ENCODE data around the gene CASTOR2. TPM values are rescaled to one million over a fixed set of nuclear protein-coding genes. Genes with fewer than 3 reads are reported as not detected.
"Not testable (repeated sequence)": the region's sequence is repeated elsewhere in the genome, so short reads cannot be mapped to it uniquely, and the experiment has no call there.

Gene CASTOR2
- total RNA-seq, 1 donor from 2014 or later = 9.6 TPM

- H3K36me3 Mint-ChIP-seq (ENCODE audit: low read depth); H3K4me3 Mint-ChIP-seq (ENCODE audit: unreplicated experiment); H3K27me3 Mint-ChIP-seq (ENCODE audit: low read depth); H3K9me3 Mint-ChIP-seq (ENCODE audit: low read depth); H3K27ac Mint-ChIP-seq (ENCODE audit: unreplicated experiment); DNase-seq (ENCODE audit: low spot score); H3K4me1 Mint-ChIP-seq (ENCODE audit: low read depth): not testable (repeated sequence)
Measured at GRCh38 chr7:74966208-74966854, 1.8 kb downstream of the CASTOR2 start.

DNA sequence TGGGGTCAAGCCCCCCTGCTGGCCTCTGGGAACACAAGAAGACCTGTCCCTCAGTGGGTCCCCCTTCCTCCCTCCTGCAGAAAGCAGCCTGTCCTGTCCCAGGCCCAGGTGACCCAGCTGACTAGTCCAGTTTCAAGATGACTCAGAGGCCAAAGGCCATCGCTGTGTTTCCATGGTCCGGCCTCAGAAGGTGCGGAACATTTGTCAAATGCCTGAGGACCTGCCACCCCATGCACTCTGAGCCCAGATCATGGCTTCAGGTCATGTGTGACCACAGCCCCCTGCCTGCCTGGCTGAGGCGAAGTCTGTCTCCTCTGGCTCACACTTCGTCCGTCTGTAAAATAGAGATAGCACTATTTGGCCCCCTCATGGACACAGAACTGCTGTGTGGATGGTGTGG is 2.4 kb downstream of the CASTOR2 start:
- not testable (repeated sequence) for H3K36me3 Mint-ChIP-seq (ENCODE audit: low read depth); H3K4me3 Mint-ChIP-seq (ENCODE audit: unreplicated experiment); H3K4me1 Mint-ChIP-seq (ENCODE audit: low read depth); H3K27me3 Mint-ChIP-seq (ENCODE audit: low read depth); H3K9me3 Mint-ChIP-seq (ENCODE audit: low read depth); H3K27ac Mint-ChIP-seq (ENCODE audit: unreplicated experiment); DNase-seq (ENCODE audit: low spot score)

DNA sequence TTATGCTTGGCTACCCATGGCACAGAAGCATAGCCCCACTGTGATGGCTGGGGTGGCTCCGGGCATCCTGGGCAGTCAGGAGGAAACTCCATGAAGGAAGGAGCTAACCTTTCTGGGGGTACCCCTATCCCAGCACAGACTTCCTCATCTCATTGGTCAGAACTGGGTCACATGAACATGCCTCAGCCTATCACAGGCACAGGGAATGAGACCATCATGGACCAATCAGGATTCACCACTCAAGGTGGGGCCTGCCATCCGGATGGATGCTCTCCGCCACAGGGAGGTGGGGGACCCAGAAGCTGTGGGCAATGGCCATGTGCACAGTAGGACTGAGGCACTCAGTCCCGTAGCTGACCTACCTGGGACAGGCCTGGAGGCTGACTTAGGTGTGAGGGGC is 6.9 kb downstream of the CASTOR2 start:
- not testable (repeated sequence) for H3K27me3 Mint-ChIP-seq (ENCODE audit: low read depth); DNase-seq (ENCODE audit: low spot score); H3K9me3 Mint-ChIP-seq (ENCODE audit: low read depth); H3K4me3 Mint-ChIP-seq (ENCODE audit: unreplicated experiment); H3K27ac Mint-ChIP-seq (ENCODE audit: unreplicated experiment); H3K4me1 Mint-ChIP-seq (ENCODE audit: low read depth); H3K36me3 Mint-ChIP-seq (ENCODE audit: low read depth)

GRCh38 chr7:74972377-74972776 is 7.9 kb downstream of the CASTOR2 start:
- not testable (repeated sequence) for H3K27me3 Mint-ChIP-seq (ENCODE audit: low read depth); H3K4me1 Mint-ChIP-seq (ENCODE audit: low read depth); H3K9me3 Mint-ChIP-seq (ENCODE audit: low read depth); H3K4me3 Mint-ChIP-seq (ENCODE audit: unreplicated experiment); DNase-seq (ENCODE audit: low spot score); H3K36me3 Mint-ChIP-seq (ENCODE audit: low read depth); H3K27ac Mint-ChIP-seq (ENCODE audit: unreplicated experiment)

DNA sequence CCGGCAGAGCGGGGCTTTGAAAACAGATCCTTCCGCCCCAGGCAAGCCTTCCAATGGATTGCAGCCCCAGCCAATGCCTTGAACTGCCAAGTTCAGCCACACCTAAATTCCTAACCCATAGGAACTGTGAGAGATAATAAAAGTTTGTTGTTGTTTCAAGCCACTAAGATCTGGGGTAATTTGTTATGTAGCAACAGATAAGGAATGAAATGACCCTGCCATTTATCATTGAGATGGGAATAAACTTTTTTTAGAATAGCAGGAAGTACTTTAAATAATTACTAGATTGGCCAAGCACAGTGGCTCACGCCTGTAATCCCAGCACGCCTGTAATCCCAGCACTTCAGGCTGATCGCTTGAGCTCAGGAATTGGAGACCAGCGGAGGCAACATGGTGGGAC is 11.5 kb downstream of the CASTOR2 start:
- not testable (repeated sequence) for H3K27ac Mint-ChIP-seq (ENCODE audit: unreplicated experiment)

GRCh38 chr7:74977523-74977922 is 13.0 kb downstream of the CASTOR2 start:
- H3K36me3 Mint-ChIP-seq (ENCODE audit: low read depth); H3K27me3 Mint-ChIP-seq (ENCODE audit: low read depth); H3K4me1 Mint-ChIP-seq (ENCODE audit: low read depth); DNase-seq (ENCODE audit: low spot score); H3K4me3 Mint-ChIP-seq (ENCODE audit: unreplicated experiment); H3K9me3 Mint-ChIP-seq (ENCODE audit: low read depth); H3K27ac Mint-ChIP-seq (ENCODE audit: unreplicated experiment): not testable (repeated sequence)

More for the DNA sequence above, 11.5 kb downstream of the CASTOR2 start:
- DNase-seq (ENCODE audit: low spot score) = peak; percentile 15
- H3K27me3 Mint-ChIP-seq (ENCODE audit: low read depth); H3K4me3 Mint-ChIP-seq (ENCODE audit: unreplicated experiment); H3K9me3 Mint-ChIP-seq (ENCODE audit: low read depth); H3K36me3 Mint-ChIP-seq (ENCODE audit: low read depth); H3K4me1 Mint-ChIP-seq (ENCODE audit: low read depth): not testable (repeated sequence)

- not testable (repeated sequence) for DNase-seq (ENCODE audit: low spot score); H3K4me3 Mint-ChIP-seq (ENCODE audit: unreplicated experiment); H3K9me3 Mint-ChIP-seq (ENCODE audit: low read depth); H3K27ac Mint-ChIP-seq (ENCODE audit: unreplicated experiment); H3K36me3 Mint-ChIP-seq (ENCODE audit: low read depth); H3K4me1 Mint-ChIP-seq (ENCODE audit: low read depth)
- H3K27me3 Mint-ChIP-seq (ENCODE audit: low read depth) = peaks cover 36% of the 10 kb centered on the region
Measured at GRCh38 chr7:74988436-74988835, 23.9 kb downstream of the CASTOR2 start.

- Mint-ChIP-seq H3K4me1 (ENCODE audit: low read depth) (peaks cover 32% of the 10 kb centered on the region), H3K27ac (ENCODE audit: unreplicated experiment) (no peak overlapping the region), H3K4me3 (ENCODE audit: unreplicated experiment) (no peak overlapping the region), H3K36me3 (ENCODE audit: low read depth) (peaks cover 4% of the 10 kb centered on the region), H3K9me3 (ENCODE audit: low read depth) (no peaks in the 10 kb centered on the region), H3K27me3 (ENCODE audit: low read depth) (peaks cover 48% of the 10 kb centered on the region)
- no peak for DNase-seq (ENCODE audit: low spot score)
- TF ChIP-seq, protein P1, sequence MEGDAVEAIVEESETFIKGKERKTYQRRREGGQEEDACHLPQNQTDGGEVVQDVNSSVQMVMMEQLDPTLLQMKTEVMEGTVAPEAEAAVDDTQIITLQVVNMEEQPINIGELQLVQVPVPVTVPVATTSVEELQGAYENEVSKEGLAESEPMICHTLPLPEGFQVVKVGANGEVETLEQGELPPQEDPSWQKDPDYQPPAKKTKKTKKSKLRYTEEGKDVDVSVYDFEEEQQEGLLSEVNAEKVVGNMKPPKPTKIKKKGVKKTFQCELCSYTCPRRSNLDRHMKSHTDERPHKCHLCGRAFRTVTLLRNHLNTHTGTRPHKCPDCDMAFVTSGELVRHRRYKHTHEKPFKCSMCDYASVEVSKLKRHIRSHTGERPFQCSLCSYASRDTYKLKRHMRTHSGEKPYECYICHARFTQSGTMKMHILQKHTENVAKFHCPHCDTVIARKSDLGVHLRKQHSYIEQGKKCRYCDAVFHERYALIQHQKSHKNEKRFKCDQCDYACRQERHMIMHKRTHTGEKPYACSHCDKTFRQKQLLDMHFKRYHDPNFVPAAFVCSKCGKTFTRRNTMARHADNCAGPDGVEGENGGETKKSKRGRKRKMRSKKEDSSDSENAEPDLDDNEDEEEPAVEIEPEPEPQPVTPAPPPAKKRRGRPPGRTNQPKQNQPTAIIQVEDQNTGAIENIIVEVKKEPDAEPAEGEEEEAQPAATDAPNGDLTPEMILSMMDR (IDR thresholded peaks at IDR 0.05) = no peak
Measured at GRCh38 chr7:74993121-74993520, 28.6 kb downstream of the CASTOR2 start.

DNA sequence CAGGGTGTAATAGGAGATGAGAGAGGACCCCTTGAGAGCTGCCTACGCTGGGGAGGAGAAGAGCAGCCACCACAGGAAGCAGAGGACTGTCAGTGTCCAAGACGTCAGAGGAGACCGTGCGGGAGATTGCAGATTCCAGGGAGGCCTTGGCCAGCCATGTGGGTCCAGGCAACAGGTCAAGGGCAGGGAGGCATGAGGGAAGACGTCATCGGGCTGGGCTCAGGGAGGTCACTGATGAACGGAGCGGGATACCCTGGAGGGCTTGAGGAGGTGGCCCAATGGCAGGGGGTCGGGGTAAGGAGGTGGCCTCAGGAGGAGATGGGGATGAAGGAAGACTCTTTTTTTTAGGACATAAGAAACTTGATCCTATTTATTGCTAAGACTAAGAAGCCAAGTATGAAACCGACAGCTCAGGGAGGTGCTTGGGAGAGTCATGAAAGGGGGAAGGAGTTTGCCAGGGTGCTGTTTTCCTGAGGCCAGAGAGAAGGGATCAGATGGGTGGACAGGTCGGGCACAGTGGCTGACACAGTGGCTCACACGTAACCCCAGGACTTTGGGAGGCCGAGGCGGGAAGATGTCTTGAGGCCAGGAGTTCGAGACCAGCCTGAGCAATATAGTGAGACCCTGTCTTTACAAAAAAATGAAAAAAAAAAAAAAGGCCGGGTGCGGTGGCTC is 30.5 kb downstream of the CASTOR2 start:
- H3K27me3 Mint-ChIP-seq (ENCODE audit: low read depth) = peaks cover 42% of the 10 kb centered on the region

DNA sequence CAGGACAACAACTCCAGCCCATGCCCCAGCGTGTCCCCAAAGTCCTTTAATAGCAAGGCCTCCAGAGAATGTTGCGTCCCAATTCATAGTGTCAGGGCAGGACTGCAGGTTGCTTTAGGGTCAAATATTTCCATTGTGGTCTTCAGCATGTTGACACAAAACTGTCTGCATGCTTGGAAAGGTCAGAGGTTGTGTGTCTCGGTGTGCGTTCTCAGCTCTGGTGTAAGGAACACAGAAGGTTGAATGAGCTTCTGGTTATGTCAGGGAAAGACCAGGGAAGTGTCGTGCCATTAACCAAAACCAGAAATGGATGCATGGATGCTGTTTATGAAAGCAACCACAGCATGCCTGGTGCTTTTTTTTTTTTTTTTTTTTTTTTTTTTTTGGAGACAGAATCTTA is 31.9 kb downstream of the CASTOR2 start:
- not testable (repeated sequence) for H3K27ac Mint-ChIP-seq (ENCODE audit: unreplicated experiment); DNase-seq (ENCODE audit: low spot score); H3K36me3 Mint-ChIP-seq (ENCODE audit: low read depth); H3K9me3 Mint-ChIP-seq (ENCODE audit: low read depth); H3K4me3 Mint-ChIP-seq (ENCODE audit: unreplicated experiment)
- peaks cover 39% of the 10 kb centered on the region for H3K4me1 Mint-ChIP-seq (ENCODE audit: low read depth)
- peaks cover 34% of the 10 kb centered on the region for H3K27me3 Mint-ChIP-seq (ENCODE audit: low read depth)

More for the DNA sequence above, 30.5 kb downstream of the CASTOR2 start:
- H3K4me1 Mint-ChIP-seq (ENCODE audit: low read depth) = peaks cover 38% of the 10 kb centered on the region
- not testable (repeated sequence) for H3K9me3 Mint-ChIP-seq (ENCODE audit: low read depth); H3K36me3 Mint-ChIP-seq (ENCODE audit: low read depth); H3K4me3 Mint-ChIP-seq (ENCODE audit: unreplicated experiment); DNase-seq (ENCODE audit: low spot score)
- H3K27ac Mint-ChIP-seq (ENCODE audit: unreplicated experiment) = peak overlapping the region; percentile 66

- DNase-seq (ENCODE audit: low spot score); H3K4me3 Mint-ChIP-seq (ENCODE audit: unreplicated experiment); H3K36me3 Mint-ChIP-seq (ENCODE audit: low read depth); H3K9me3 Mint-ChIP-seq (ENCODE audit: low read depth): not testable (repeated sequence)
- Mint-ChIP-seq H3K4me1 (ENCODE audit: low read depth) (peaks cover 41% of the 10 kb centered on the region), H3K27ac (ENCODE audit: unreplicated experiment) (peak overlapping the region; percentile 51), H3K27me3 (ENCODE audit: low read depth) (peaks cover 36% of the 10 kb centered on the region)
Measured at GRCh38 chr7:74997811-74998210, 33.3 kb downstream of the CASTOR2 start.

- H3K27ac Mint-ChIP-seq (ENCODE audit: unreplicated experiment); H3K9me3 Mint-ChIP-seq (ENCODE audit: low read depth); H3K4me3 Mint-ChIP-seq (ENCODE audit: unreplicated experiment); DNase-seq (ENCODE audit: low spot score); H3K36me3 Mint-ChIP-seq (ENCODE audit: low read depth): not testable (repeated sequence)
- H3K27me3 Mint-ChIP-seq (ENCODE audit: low read depth) = peaks cover 37% of the 10 kb centered on the region
- peaks cover 17% of the 10 kb centered on the region for H3K4me1 Mint-ChIP-seq (ENCODE audit: low read depth)
Measured at GRCh38 chr7:75001356-75001755, 36.9 kb downstream of the CASTOR2 start.
